PFSK-1 (cell line): Measurements from ENCODE around the gene ITIH2.

Experiments
- FOXP2 ChIP-seq: optimal IDR thresholded peaks from 2 replicates; pipeline ENCODE3; 2011; ENCODE audit warnings: borderline replicate concordance, control low read depth, inconsistent platforms; ENCODE audit not compliant: insufficient read depth; ENCODE audit errors: extremely low read length, extremely low read depth
- POLR2AphosphoS5 ChIP-seq: IDR thresholded peaks from 2 replicates; pipeline ENCODE4 v1.6.1; 2012; ENCODE audit warnings: low read depth, mild to moderate bottlenecking, control low read depth, low read length, moderate library complexity
- SIN3A ChIP-seq: IDR thresholded peaks from 2 replicates; pipeline ENCODE4 v1.6.1; 2012; ENCODE audit warnings: mild to moderate bottlenecking, low read length, moderate library complexity, borderline replicate concordance; ENCODE audit not compliant: insufficient read depth
- TAF1 ChIP-seq: IDR thresholded peaks from 2 replicates; pipeline ENCODE4 v1.6.1; 2012; ENCODE audit warnings: low read length, control low read depth, borderline replicate concordance; ENCODE audit not compliant: insufficient read depth
- TF ChIP-seq, protein P1 (sequence below), 2 experiments: IDR thresholded peaks; 2 replicates each; pipeline versions ENCODE4 v1.6.1 to v1.8.0; 2011 to 2012; ENCODE audit warnings: low read depth in 2 of 2, low read length in 2 of 2, control low read depth in 1 of 2, inconsistent platforms in 1 of 2, mild to moderate bottlenecking in 1 of 2, moderate library complexity in 1 of 2; ENCODE audit not compliant: insufficient read depth in 1 of 2

Gene ITIH2

DNA sequence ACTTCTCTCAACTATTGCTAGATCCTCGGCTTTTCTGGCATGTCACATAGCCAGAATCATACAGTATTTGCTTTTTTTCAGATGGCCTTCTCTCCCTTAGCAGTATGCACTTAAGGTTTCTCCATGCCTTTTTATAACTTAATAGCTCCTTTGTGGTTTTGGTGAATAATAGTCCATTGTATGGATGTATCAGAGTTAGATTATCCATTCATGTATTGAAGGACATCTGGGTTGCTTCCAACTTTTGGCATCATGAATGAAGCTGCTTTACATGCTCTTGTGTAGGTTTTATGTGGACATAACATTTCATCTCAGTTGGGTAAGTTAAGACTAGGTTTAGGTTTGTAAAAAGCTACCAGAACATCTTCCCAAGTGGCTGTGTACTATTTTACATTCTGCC, 89.4 kb downstream of the ITIH2 start:
- TF ChIP-seq SIN3A, result no peak
- TF ChIP-seq TAF1, result no peak
- no peak for TF ChIP-seq POLR2AphosphoS5
- TF ChIP-seq, protein P1, sequence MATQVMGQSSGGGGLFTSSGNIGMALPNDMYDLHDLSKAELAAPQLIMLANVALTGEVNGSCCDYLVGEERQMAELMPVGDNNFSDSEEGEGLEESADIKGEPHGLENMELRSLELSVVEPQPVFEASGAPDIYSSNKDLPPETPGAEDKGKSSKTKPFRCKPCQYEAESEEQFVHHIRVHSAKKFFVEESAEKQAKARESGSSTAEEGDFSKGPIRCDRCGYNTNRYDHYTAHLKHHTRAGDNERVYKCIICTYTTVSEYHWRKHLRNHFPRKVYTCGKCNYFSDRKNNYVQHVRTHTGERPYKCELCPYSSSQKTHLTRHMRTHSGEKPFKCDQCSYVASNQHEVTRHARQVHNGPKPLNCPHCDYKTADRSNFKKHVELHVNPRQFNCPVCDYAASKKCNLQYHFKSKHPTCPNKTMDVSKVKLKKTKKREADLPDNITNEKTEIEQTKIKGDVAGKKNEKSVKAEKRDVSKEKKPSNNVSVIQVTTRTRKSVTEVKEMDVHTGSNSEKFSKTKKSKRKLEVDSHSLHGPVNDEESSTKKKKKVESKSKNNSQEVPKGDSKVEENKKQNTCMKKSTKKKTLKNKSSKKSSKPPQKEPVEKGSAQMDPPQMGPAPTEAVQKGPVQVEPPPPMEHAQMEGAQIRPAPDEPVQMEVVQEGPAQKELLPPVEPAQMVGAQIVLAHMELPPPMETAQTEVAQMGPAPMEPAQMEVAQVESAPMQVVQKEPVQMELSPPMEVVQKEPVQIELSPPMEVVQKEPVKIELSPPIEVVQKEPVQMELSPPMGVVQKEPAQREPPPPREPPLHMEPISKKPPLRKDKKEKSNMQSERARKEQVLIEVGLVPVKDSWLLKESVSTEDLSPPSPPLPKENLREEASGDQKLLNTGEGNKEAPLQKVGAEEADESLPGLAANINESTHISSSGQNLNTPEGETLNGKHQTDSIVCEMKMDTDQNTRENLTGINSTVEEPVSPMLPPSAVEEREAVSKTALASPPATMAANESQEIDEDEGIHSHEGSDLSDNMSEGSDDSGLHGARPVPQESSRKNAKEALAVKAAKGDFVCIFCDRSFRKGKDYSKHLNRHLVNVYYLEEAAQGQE (IDR thresholded peaks at IDR 0.05; ENCODE audit: insufficient read depth in 1 of 2, low read depth in 2 of 2, low read length in 2 of 2), result no peak
- no peak for TF ChIP-seq FOXP2

DNA sequence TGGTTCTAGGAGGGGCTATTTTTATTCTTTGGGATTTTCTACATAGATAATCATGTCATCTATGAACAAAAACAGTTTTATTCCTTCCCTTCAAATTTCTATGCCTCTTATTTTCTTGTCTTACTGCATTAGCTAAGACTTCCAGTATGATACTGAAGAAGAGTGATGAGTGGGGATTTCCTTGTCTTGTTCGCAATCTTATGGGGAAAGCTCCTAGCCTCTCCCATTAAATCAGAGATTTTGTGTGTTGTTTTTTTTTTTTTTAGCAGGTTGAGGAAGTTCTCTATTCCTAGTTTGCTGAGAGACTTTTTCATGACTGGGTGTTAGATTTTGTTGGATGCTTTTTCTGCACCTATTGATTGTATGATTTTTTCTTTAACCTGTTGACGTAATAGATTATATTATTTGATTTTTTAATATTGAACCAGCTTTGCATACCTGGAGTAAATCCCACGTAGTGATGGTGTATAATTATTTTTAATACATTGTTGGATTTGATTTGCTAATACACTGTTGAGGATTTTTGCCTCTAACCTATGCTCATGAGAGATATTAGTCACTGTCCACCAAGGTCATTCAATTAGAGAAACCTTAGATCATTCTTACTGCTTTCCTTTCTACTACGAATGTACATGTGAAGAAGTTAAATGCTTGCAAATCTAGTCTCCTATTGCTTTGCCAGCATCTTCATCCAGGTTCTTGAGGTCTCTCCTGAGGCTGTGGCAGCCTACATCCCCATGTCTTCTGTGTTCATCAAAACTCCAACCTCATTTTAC, 91.3 kb downstream of the ITIH2 start:
- TF ChIP-seq SIN3A (no peak), TAF1 (no peak), FOXP2 (no peak), POLR2AphosphoS5 (no peak)
- TF ChIP-seq, protein P1 (IDR thresholded peaks at IDR 0.05; ENCODE audit: insufficient read depth in 1 of 2, low read depth in 2 of 2, low read length in 2 of 2), result no peak

DNA sequence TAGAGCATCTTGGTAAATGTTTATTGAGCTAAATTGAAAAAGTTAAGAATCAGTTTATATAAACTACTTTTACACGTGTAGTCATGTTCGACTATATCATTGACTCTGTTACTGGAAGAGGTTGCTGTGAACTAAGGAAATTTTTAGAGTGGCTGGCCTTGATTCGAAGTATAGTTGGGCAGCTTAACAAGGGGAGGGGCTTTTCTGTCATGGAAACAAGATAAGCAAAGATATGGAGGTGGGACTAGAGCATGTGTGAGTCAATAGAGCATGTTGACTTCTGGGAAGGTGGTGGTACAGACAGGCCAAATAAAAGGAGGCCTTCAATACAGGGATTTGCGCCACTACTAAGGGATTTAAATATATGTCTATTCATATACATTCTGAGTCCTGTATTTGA, 92.5 kb downstream of the ITIH2 start:
- TF ChIP-seq FOXP2 (no peak), TAF1 (no peak), POLR2AphosphoS5 (no peak), SIN3A (no peak)
- TF ChIP-seq, protein P1 (IDR thresholded peaks at IDR 0.05; ENCODE audit: insufficient read depth in 1 of 2, low read depth in 2 of 2, low read length in 2 of 2), result no peak

DNA sequence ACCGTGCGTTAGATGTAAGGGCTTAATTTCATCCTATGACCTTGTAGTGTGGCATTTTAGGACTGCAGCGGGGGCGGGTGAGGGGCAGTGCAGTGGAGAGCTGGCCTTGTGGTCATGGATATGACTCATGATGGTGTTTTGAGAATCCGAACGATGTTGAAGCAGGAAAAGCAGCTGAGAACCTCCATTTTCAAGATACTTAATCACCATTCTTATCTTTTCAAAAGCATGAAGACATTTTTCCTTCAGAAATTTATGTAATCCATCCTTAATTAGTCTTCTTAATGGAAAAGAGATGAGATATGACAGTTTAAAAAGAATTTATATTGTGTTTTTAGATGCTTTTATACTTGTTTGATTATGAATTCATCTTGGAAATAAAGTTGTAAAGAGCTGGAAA, 94.5 kb downstream of the ITIH2 start:
- TF ChIP-seq FOXP2 (no peak), SIN3A (no peak), POLR2AphosphoS5 (no peak), TAF1 (no peak)
- TF ChIP-seq, protein P1 (IDR thresholded peaks at IDR 0.05; ENCODE audit: insufficient read depth in 1 of 2, low read depth in 2 of 2, low read length in 2 of 2), result no peak
